Pancreas (tissue), 10 donors: ENCODE measurements around the gene ZBTB16. TPM values are rescaled to one million over a fixed set of nuclear protein-coding genes. Genes with fewer than 3 reads are reported as not detected.

ENCODE experiments used
- ATAC-seq, 4 donors: fragments of 200-7000 bp; cut with Tn5 transposase; one replicate each; pipeline versions ENCODE4 v1.8.0 to v1.9.1; 2020; ENCODE audit warnings: mild to moderate bottlenecking in 4 of 4, moderate library complexity in 4 of 4
- DNase-seq, 6 donors: peaks; one replicate each; pipeline ENCODE4 v3.0.0-alpha.2; 2020
- FAIRE-seq: peaks from 2 replicates; lab custom pipeline; 2012; peaks lifted over from hg19 to GRCh38; lab: Jason Lieb, UNC
- H3K27ac ChIP-seq, 4 donors: fragments of 200-600 bp; sonication (generic); 1 replicate in 3 of 4; 2 replicates in 1 of 4; pipeline versions ENCODE4 v1.5.0 to v1.8.0; 2020
- H3K27me3 ChIP-seq, 4 donors: fragments of 200-600 bp; one replicate each; pipeline ENCODE4 v1.8.0; 2021
- H3K36me3 ChIP-seq, 3 donors: fragments of 200-600 bp; sonication (generic) in 1 of 3; one replicate each; pipeline versions ENCODE4 v1.5.0 to v1.8.0; 2020 to 2021
- H3K4me1 ChIP-seq, 3 donors: fragments of 200-600 bp; one replicate each; pipeline ENCODE4 v1.8.0; 2021
- H3K4me3 ChIP-seq, 4 donors: fragments of 200-600 bp; sonication (generic) in 2 of 4; one replicate each; pipeline versions ENCODE4 v1.5.0 to v1.8.0; 2020 to 2021
- H3K9me3 ChIP-seq, 4 donors: fragments of 200-600 bp; one replicate each; pipeline ENCODE4 v1.8.0; 2021
- CTCF ChIP-seq, 4 donors: fragments of 200-600 bp; sonication (generic) in 3 of 4; IDR thresholded peaks; one replicate each; pipeline versions ENCODE4 v1.5.0 to v1.8.0; 2021; ENCODE audit warnings: antibody characterized with exemption in 4 of 4
- WGBS, 2 donors: extraction: QIAGEN DNeasy Blood & Tissue Kit; methylation state at CpG; one replicate each; pipeline ENCODE4 v1.1.7; 2013; 5-methylcytosine and 5-hydroxymethylcytosine counted together
- intact Hi-C, 3 donors: fragments of 100-400 bp; cut with DNase I; formaldehyde crosslinking; loops; one replicate each; pipeline versions ENCODE4 v1.11.1 to v1.14.2; 2022
- polyA plus RNA-seq, 2 donors: library from polyadenylated mRNA; stranded (reverse); fragments of 200-250 nt; gene quantifications; one replicate each; pipeline ENCODE4 v1.2.3, GENCODE V29; 2013
- total RNA-seq, 6 donors: library from RNA; stranded (reverse); fragmentation: NEBNext Ultra II Directional in 4 of 6; extraction: Animal tissue kit (Norgen Biotek cat#: 25700) in 4 of 6; gene quantifications; one replicate each; pipeline versions ENCODE4 v1.2.1 to v1.2.4, GENCODE V29; 2021 to 2023
- donor health status: healthy with polysubstance abuse.
- donor health status: DM: no; HTN: no; CAD: no; lungs with moderate emphysema.
- donor health status: DM: no; HTN: no; CAD: no.
- donor health status: control.
- donor health status: control.
- donor health status: Bipolar disorder and iron deficiency.
- donor health status: DM: yes; HTN: yes; CAD: no.
- donor health status: DM: no; HTN: no; CAD: no.
- donor health status: DM: no; HTN: no; CAD: no.
- donor health status: DM: yes; HTN: yes; CAD: no.

Gene ZBTB16
- total and polyA plus RNA-seq, 8 donors = 8.1 to 76.4 (median 42.3) TPM

GRCh38 chr11:114163229-114163631 is 103.7 kb downstream of the ZBTB16 start:
- 45 to 52% methylated on average over 7 of the region's 7 CpGs for WGBS, 2 donors
- H3K36me3 ChIP-seq = peaks cover 0 to 4% (median 0%) of the 10 kb centered on the region in 3 donors
- H3K27me3 ChIP-seq = no peaks in the 10 kb centered on the region
- peak overlapping the region; percentile 85 to 94 (median 90) for H3K27ac ChIP-seq
- intact Hi-C loops = no loop called here
- peaks cover 74 to 89% (median 88%) of the 10 kb centered on the region in 3 donors for H3K4me1 ChIP-seq
- peak overlapping the region in 1 of 4 donors; percentile 12 for H3K4me3 ChIP-seq
- DNase-seq (no peak), FAIRE-seq (no peak), ATAC-seq (peak in 2 of 4 donors; percentile 6 to 8)
- TF ChIP-seq CTCF (IDR thresholded peaks at IDR 0.05) = no peak
- H3K9me3 ChIP-seq = no peaks in the 10 kb centered on the region

DNA sequence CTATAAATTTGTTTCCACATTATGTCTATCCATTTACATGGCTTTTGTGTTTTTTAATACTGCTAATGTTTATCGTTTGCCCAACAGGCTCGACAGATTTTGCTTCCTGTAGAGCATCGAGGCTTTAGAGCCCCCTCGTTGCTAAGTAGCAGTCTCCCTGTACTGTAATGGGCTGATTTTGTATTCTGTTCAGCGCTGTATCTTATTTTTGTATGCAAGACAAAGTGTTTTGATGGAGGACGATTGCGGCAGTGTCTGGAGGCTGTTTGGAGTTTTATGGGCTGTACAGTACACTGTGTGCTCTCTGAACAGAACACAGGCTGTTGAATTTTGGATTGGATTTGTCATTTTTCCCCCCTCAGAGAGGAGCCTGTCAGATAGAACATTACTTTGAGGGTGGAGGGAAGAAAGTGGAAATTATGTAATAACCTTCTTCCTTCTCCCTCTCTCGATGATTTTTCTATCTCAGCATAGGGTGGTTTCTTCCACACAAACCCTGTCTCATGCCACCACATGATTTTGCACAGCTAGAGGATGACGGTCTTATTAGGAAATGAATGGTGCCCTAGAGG is 104.4 kb downstream of the ZBTB16 start:
- no peaks in the 10 kb centered on the region for H3K27me3 ChIP-seq
- peaks cover 81 to 92% (median 88%) of the 10 kb centered on the region in 3 donors for H3K4me1 ChIP-seq
- no peak overlapping the region for H3K4me3 ChIP-seq
- FAIRE-seq = peak; percentile 59
- no peak for ATAC-seq
- no peak for TF ChIP-seq CTCF (IDR thresholded peaks at IDR 0.05)
- intact Hi-C loops = no loop called here
- WGBS, 2 donors = 64 to 65% methylated on average over 9 of the region's 9 CpGs
- H3K9me3 ChIP-seq = no peaks in the 10 kb centered on the region
- no peak for DNase-seq
- H3K27ac ChIP-seq = peak overlapping the region; percentile 85 to 94 (median 90)
- peaks cover 0 to 2% (median 0%) of the 10 kb centered on the region in 3 donors for H3K36me3 ChIP-seq

GRCh38 chr11:114164546-114164945 is 105.0 kb downstream of the ZBTB16 start:
- H3K36me3 ChIP-seq = no peaks in the 10 kb centered on the region
- no peaks in the 10 kb centered on the region for H3K9me3 ChIP-seq
- DNase-seq = no peak
- 94 to 98% methylated on average over 9 of the region's 9 CpGs for WGBS, 2 donors
- no peak for ATAC-seq
- H3K27ac ChIP-seq = peak overlapping the region; percentile 85 to 94 (median 90)
- no peak for FAIRE-seq
- no peaks in the 10 kb centered on the region for H3K27me3 ChIP-seq
- intact Hi-C loops = no loop called here
- TF ChIP-seq CTCF (IDR thresholded peaks at IDR 0.05) = no peak
- H3K4me3 ChIP-seq = no peak overlapping the region
- H3K4me1 ChIP-seq = peaks cover 80 to 92% (median 88%) of the 10 kb centered on the region in 3 donors

- TF ChIP-seq CTCF (IDR thresholded peaks at IDR 0.05) = no peak
- ATAC-seq = no peak
- no peak overlapping the region for H3K4me3 ChIP-seq
These were observed 106.1 kb downstream of the ZBTB16 start for GRCh38 chr11:114165326-114166230.

More at GRCh38 chr11:114165326-114166230, 106.1 kb downstream of the ZBTB16 start:
- WGBS, 2 donors = 91 to 97% methylated on average over 7 of the region's 7 CpGs
- Histone ChIP-seq H3K27ac (peak overlapping the region; percentile 0 to 94 (median 88)), H3K9me3 (no peaks in the 10 kb centered on the region), H3K27me3 (no peaks in the 10 kb centered on the region), H3K36me3 (no peaks in the 10 kb centered on the region), H3K4me1 (peaks cover 82 to 93% (median 93%) of the 10 kb centered on the region in 3 donors)
- intact Hi-C loops = no loop called here
- no peak for DNase-seq
- FAIRE-seq = no peak
